Karpas-422 (cell line): ENCODE data around the gene HOMER1. TPM values are rescaled to one million over a fixed set of nuclear protein-coding genes. Genes with fewer than 3 reads are reported as not detected.
A peak's percentile ranks its signal among the peaks of the same experiment; 100 is the strongest.

ENCODE experiments used
- DNase-seq: peaks from one replicate; pipeline ENCODE4 v3.0.0-alpha.2; 2015
- H2AFZ ChIP-seq: fragments of 200-600 bp; sonication (generic); 2 replicates; pipeline ENCODE4 v1.6.1; 2014; ENCODE audit warnings: antibody characterized with exemption, low read length, mixed read lengths
- H3K27ac ChIP-seq: fragments of 200-600 bp; sonication (generic); 2 replicates; pipeline ENCODE4 v1.5.1; 2014; ENCODE audit warnings: mild to moderate bottlenecking, low read length, moderate library complexity
- H3K27me3 ChIP-seq: fragments of 200-600 bp; sonication (generic); 2 replicates; pipeline ENCODE4 v1.6.1; 2014; ENCODE audit warnings: low read length, mixed read lengths
- H3K36me3 ChIP-seq: fragments of 200-600 bp; sonication (generic); 2 replicates; pipeline ENCODE4 v1.6.1; 2014; ENCODE audit warnings: low read length, mixed read lengths; ENCODE audit not compliant: insufficient read depth
- H3K4me1 ChIP-seq: fragments of 200-600 bp; sonication (generic); 2 replicates; pipeline ENCODE4 v1.6.1; 2014; ENCODE audit warnings: mild to moderate bottlenecking, low read length, mixed read lengths
- H3K4me2 ChIP-seq: fragments of 200-600 bp; sonication (generic); 2 replicates; pipeline ENCODE4 v1.6.1; 2014; ENCODE audit warnings: low read length, low read depth, mild to moderate bottlenecking; ENCODE audit not compliant: poor library complexity, severe bottlenecking
- H3K4me3 ChIP-seq: fragments of 200-600 bp; sonication (generic); 2 replicates; pipeline ENCODE4 v1.5.1; 2014; ENCODE audit warnings: mild to moderate bottlenecking, antibody characterized with exemption, low read length, mixed read lengths
- H3K79me2 ChIP-seq: fragments of 200-600 bp; sonication (generic); 2 replicates; pipeline ENCODE4 v1.6.1; 2014; ENCODE audit warnings: mild to moderate bottlenecking, low read length, mixed read lengths
- H3K9ac ChIP-seq: fragments of 200-600 bp; sonication (generic); 2 replicates; pipeline ENCODE4 v1.6.0; 2014; ENCODE audit warnings: low read length
- H3K9me2 ChIP-seq: fragments of 200-600 bp; sonication (generic), shearing (Covaris generic); replicated peaks from 2 replicates; pipeline ENCODE4 v1.6.0; 2014; ENCODE audit warnings: mild to moderate bottlenecking, low read length, moderate library complexity; ENCODE audit not compliant: insufficient read depth
- H3K9me3 ChIP-seq: fragments of 300-700, 200-600 bp; sonication (generic); 2 replicates; pipeline ENCODE4 v1.6.1; 2014; ENCODE audit warnings: low read length, mixed read lengths
- H4K20me1 ChIP-seq: fragments of 200-600 bp; sonication (generic); 2 replicates; pipeline ENCODE4 v1.6.1; 2014; ENCODE audit warnings: mild to moderate bottlenecking, antibody characterized with exemption, low read length, low read depth; ENCODE audit not compliant: insufficient read depth
- total RNA-seq: library from RNA; depleted of rRNA; stranded (reverse); fragments of >200 nt; shearing (Covaris generic); gene quantifications from 2 replicates; pipeline ENCODE4 v1.2.3, GENCODE V29; 2014; ENCODE audit warnings: low replicate concordance

HOMER1 gene
- total RNA-seq, 1 experiment from 2014 or later = 1.1 TPM

DNA sequence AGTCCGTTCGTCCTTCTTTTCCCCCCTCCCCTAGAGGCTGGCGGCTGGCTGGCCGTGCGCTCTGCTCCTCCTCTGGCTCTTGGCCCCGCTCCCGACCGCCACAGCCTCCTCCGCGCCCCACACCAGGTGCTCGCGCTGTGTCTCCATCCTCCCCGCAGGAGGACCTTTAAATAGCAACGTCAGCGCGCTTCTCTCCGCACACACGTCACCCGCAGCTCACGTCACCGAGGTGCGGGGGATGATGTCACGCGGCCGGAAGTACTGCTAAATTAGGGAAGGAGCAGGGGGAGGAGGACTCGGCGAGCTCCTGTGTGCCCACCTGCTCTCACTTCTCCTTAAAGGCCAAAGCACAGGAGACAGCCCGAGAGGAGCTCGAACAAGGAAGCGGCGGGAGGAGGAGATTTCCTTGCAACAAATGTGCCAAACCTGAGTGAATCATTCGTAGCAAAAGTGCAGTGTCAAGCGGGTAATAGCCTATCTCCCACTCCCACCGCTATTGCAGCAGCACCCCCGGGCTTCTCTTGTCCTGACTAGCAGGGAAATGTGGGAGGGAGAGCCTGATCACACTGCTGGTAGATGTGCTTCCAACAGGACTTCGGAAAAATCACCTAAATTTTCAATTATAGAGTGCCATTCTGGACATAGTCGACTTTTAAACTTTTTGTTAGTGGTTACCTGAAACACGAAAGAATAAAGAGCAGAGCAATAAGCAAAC lies 614 bp upstream of the HOMER1 start:
- H3K9me3 ChIP-seq = no peaks in the 10 kb centered on the region
- H3K9ac ChIP-seq = peak overlapping the region; percentile 76
- no peaks in the 10 kb centered on the region for H3K36me3 ChIP-seq
- peak overlapping the region; percentile 94 for H3K4me2 ChIP-seq
- no peaks in the 10 kb centered on the region for H4K20me1 ChIP-seq
- no peaks in the 10 kb centered on the region for H3K79me2 ChIP-seq
- DNase-seq = peak; percentile 92
- peak overlapping the region; percentile 81 for H3K4me3 ChIP-seq
- H3K9me2 ChIP-seq = no peaks in the 10 kb centered on the region
- peak overlapping the region; percentile 98 for H2AFZ ChIP-seq
- H3K4me1 ChIP-seq = peaks cover 19% of the 10 kb centered on the region
- H3K27ac ChIP-seq = no peak overlapping the region
- H3K27me3 ChIP-seq = no peaks in the 10 kb centered on the region

DNA sequence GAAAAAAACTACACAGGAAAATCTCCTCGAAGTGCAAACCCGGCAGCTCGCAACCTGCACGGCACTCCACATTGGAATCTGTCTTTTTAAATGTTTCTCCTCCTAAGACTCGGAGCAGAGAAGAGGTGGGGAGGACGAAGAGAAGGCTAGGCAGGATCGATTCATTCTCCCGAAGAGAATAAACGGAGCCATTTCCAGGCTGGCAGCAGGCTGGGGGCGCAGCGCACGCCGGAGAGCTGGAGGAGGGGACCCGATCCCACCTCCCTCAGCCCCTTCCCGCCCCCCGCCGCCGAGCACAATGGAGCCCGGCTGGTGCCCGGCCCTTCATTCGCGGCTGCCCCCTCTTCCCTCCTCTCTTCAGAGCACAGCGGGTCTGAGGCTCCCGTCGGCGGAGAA lies 628 bp downstream of the HOMER1 start:
- DNase-seq = no peak
- H3K79me2 ChIP-seq = no peaks in the 10 kb centered on the region
- no peak overlapping the region for H2AFZ ChIP-seq
- H3K9me2 ChIP-seq = no peaks in the 10 kb centered on the region
- H3K27me3 ChIP-seq = no peaks in the 10 kb centered on the region
- H3K9ac ChIP-seq = no peak overlapping the region
- peak overlapping the region; percentile 94 for H3K4me2 ChIP-seq
- no peaks in the 10 kb centered on the region for H4K20me1 ChIP-seq
- no peaks in the 10 kb centered on the region for H3K9me3 ChIP-seq
- H3K4me3 ChIP-seq = no peak overlapping the region; the same call in 1 of the 2 replicates
- no peak overlapping the region for H3K27ac ChIP-seq
- no peaks in the 10 kb centered on the region for H3K36me3 ChIP-seq
- peaks cover 19% of the 10 kb centered on the region for H3K4me1 ChIP-seq

DNA sequence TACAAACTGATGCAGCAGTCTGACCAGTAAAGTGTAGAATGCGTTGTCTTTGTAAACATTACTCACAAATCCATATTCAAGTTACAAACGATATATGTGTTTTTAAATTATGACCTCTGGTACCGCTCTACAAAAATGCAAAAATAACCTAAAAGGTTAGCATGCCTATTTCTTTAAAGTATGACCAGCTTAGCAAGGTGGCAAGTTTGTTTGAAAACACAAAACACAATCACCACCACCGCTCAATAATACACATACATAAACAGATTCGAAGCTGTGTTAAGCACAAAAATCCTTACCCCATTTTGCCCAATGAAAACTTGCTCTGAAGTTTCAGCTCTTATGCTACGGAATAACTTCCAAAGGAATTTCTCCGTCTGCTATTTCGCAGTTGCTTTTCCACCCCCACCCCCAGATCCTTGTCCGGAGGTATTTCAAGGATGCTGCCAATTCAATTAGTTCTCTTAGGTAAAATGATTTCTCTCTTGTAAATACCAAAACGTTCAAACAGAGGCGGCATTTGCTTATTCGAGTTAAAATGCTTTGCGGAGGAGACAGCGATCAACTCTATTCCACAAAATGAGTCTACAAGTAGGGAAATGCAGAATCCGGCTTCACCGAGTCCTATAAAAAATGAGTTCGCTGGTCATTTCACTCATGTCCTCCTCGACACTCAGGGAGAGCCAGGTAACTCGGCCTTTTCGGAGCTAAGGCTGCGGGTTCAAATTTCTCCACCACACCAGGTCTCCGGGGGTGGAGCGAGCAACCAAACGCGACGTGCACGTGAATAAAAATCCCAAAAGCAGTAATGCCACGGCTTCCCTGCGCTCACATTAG lies 1.2 kb downstream of the HOMER1 start:
- no peaks in the 10 kb centered on the region for H3K9me2 ChIP-seq
- no peak overlapping the region for H2AFZ ChIP-seq
- no peak for DNase-seq
- H3K4me2 ChIP-seq = no peak overlapping the region
- no peaks in the 10 kb centered on the region for H4K20me1 ChIP-seq
- H3K36me3 ChIP-seq = no peaks in the 10 kb centered on the region
- no peaks in the 10 kb centered on the region for H3K27me3 ChIP-seq
- H3K9ac ChIP-seq = no peak overlapping the region
- no peaks in the 10 kb centered on the region for H3K79me2 ChIP-seq
- H3K9me3 ChIP-seq = no peaks in the 10 kb centered on the region
- peaks cover 18% of the 10 kb centered on the region for H3K4me1 ChIP-seq
- H3K4me3 ChIP-seq = no peak overlapping the region
- H3K27ac ChIP-seq = no peak overlapping the region

DNA sequence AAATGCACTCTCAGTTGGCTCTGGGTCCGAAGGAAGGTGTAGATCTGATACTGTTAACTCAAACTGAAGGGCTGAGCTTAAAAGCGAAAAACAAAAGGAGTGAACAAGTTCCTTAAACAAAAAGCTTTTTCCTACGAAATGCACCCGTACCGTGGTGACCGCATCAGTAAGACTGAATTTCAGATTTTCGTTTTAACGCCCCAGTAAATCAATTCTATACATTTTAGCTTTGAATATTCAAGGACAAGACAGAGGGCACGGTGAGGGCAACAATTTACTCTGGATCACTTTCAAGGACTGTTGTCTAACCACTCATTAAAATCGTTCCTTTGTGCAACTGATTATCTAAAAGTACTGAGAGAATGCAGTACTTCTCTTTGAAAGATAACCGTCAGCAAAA lies 1.9 kb downstream of the HOMER1 start:
- no peak overlapping the region for H2AFZ ChIP-seq
- H4K20me1 ChIP-seq = no peaks in the 10 kb centered on the region
- H3K9ac ChIP-seq = no peak overlapping the region
- H3K79me2 ChIP-seq = no peaks in the 10 kb centered on the region
- DNase-seq = no peak
- no peak overlapping the region for H3K4me3 ChIP-seq
- H3K27ac ChIP-seq = no peak overlapping the region
- no peaks in the 10 kb centered on the region for H3K36me3 ChIP-seq
- no peaks in the 10 kb centered on the region for H3K9me3 ChIP-seq
- no peak overlapping the region for H3K4me2 ChIP-seq
- H3K9me2 ChIP-seq = no peaks in the 10 kb centered on the region
- H3K4me1 ChIP-seq = peaks cover 17% of the 10 kb centered on the region
- no peaks in the 10 kb centered on the region for H3K27me3 ChIP-seq

DNA sequence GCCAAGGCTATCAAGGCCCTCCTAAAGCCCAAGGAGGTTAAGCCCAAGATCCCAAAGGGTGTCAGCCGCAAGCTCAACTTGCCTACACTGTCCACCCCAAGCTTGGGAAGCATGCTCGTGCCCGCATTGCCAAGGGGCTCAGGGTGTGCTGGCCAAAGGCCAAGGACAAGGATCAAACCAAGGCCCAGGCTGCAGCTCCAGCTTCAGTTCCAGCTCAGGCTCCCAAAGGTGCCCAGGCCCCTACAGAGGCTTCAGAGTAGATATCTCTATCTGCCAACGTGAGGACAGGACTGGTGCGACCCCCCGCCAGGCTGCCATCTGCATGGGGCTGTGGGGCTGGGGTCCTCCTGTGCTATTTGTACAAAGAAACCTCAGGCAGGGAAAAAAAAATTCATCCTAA lies 3.3 kb downstream of the HOMER1 start:
- Histone ChIP-seq H3K27ac (no peak overlapping the region), H3K36me3 (no peaks in the 10 kb centered on the region), H3K27me3 (no peaks in the 10 kb centered on the region), H3K4me2 (no peak overlapping the region), H3K79me2 (no peaks in the 10 kb centered on the region), H3K9me3 (no peaks in the 10 kb centered on the region), H4K20me1 (no peaks in the 10 kb centered on the region), H2AFZ (no peak overlapping the region), H3K4me3 (no peak overlapping the region), H3K9me2 (no peaks in the 10 kb centered on the region), H3K4me1 (peaks cover 17% of the 10 kb centered on the region), H3K9ac (no peak overlapping the region)
- DNase-seq = no peak

DNA sequence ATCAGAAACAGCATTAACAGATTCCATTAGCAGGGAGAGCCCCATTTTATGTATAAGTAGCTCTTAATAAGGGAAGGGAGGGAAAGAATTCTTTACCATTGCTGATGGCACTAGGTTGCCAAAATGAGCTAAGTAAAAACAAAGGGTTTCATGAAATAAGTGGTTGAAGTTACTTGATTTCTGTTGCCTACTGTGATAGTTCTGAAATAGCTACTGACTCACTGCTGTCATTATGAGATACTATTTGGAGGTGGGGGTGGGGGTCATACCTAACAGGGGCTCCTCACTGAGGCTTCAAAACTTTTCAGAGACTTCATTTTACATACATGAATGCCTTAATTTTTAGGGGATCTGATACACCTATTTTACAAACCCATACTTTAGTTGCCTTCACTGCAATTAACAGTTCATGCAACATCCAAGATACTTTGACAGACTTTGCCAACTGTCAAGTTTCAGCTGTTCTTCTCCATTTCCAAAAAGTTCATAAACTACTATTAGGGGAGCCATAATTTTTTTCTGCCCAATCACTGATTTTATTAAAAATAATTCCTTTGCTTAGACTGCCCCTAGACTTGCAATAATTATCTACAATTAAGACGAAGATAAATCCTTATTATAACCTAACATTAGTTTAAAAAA lies 4.6 kb downstream of the HOMER1 start:
- H3K4me2 ChIP-seq = no peak overlapping the region

DNA sequence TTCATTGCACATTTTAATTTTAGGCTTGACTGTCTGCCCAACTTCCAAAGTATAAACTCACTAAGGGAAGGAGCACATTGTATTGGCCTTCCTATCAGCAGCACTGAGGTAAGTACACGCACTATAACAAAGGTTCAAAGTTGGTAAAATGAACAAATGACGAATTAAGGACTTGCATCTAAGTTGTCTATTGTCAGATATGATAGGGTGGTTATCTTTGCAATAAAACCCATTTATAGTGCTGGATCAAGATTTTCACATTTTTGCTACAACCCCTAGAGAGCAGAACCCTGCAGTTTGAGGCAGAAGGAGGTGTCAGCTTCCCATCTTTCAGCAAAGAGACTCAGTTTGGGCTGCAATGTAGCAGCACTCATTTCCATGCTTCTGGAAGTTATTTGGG lies 5.1 kb downstream of the HOMER1 start:
- Histone ChIP-seq H2AFZ (no peak overlapping the region), H4K20me1 (no peaks in the 10 kb centered on the region), H3K4me2 (no peak overlapping the region), H3K9ac (no peak overlapping the region), H3K4me3 (no peak overlapping the region), H3K27me3 (no peaks in the 10 kb centered on the region), H3K9me2 (no peaks in the 10 kb centered on the region), H3K27ac (no peak overlapping the region), H3K36me3 (no peaks in the 10 kb centered on the region), H3K4me1 (peaks cover 3% of the 10 kb centered on the region; the same call in 1 of the 2 replicates), H3K9me3 (no peaks in the 10 kb centered on the region), H3K79me2 (no peaks in the 10 kb centered on the region)
- DNase-seq = no peak

More for the DNA sequence above, 4.6 kb downstream of the HOMER1 start:
- Histone ChIP-seq H3K79me2 (no peaks in the 10 kb centered on the region), H3K36me3 (no peaks in the 10 kb centered on the region), H3K9me2 (no peaks in the 10 kb centered on the region), H3K4me3 (no peak overlapping the region), H3K9me3 (no peaks in the 10 kb centered on the region), H3K9ac (no peak overlapping the region), H2AFZ (no peak overlapping the region), H3K27ac (no peak overlapping the region), H3K27me3 (no peaks in the 10 kb centered on the region), H4K20me1 (no peaks in the 10 kb centered on the region), H3K4me1 (peaks cover 8% of the 10 kb centered on the region)
- DNase-seq = no peak

DNA sequence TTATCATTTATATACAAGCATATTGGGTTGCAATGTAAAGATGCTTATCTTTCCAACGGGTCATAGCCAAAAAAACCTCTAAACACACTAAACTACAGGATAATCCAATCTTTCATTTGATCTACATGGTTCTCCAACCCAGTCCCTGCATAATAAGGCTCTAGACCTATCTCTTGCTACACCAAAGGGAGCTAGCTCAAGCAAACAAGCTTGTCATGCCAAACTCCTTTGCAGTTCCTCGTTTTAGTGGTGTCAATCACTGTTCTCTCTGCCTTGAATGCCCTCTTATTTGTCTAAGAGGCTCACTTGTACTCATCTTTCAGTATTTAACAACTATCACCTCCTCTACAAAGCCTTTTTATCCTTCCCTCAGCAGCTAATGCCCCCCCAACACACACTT lies 5.6 kb downstream of the HOMER1 start:
- no peak overlapping the region for H3K4me2 ChIP-seq

More for the DNA sequence above, 5.6 kb downstream of the HOMER1 start:
- Histone ChIP-seq H3K27ac (no peak overlapping the region), H3K4me1 (no peaks in the 10 kb centered on the region), H3K27me3 (no peaks in the 10 kb centered on the region), H3K4me3 (no peak overlapping the region), H3K79me2 (no peaks in the 10 kb centered on the region), H4K20me1 (no peaks in the 10 kb centered on the region), H3K9ac (no peak overlapping the region), H3K9me3 (no peaks in the 10 kb centered on the region), H3K9me2 (no peaks in the 10 kb centered on the region), H3K36me3 (no peaks in the 10 kb centered on the region), H2AFZ (no peak overlapping the region)
- no peak for DNase-seq
